SIG-M5 (cell line): ENCODE results near the gene TOPAZ1.

Experiments
- DNase-seq: peaks from one replicate; lab custom pipeline; 2025; lab: John Stamatoyannopoulos, UW

The TOPAZ1 gene

GRCh38 chr3:44248152-44248551, 6.5 kb downstream of the TOPAZ1 start:
- no peak for DNase-seq

- DNase-seq, result no peak
These were observed 10.8 kb downstream of the TOPAZ1 start for GRCh38 chr3:44252332-44252959.

DNA sequence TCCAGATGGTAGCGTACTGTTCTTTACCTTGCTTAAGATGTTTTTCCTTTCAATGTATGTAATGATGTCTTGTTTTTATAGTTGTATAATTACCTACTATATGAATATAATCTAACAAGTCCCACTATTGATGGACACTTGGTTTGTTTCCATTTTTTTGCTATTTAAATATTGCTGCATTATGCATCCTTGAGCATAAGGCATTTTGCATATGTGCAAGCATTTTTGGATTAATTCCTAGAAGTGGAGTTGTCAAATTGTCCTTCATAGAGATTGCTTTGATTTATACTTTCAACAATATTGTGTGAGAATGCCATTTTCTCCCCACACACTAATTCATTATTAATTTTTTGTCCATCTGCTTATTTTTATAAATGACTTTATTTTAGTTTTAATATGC, 17.7 kb downstream of the TOPAZ1 start:
- DNase-seq, result no peak

- DNase-seq, result no peak
These were observed 22.5 kb downstream of the TOPAZ1 start for GRCh38 chr3:44264146-44264545.

- DNase-seq, result no peak
These were observed 24.1 kb downstream of the TOPAZ1 start for GRCh38 chr3:44265815-44266214.

DNA sequence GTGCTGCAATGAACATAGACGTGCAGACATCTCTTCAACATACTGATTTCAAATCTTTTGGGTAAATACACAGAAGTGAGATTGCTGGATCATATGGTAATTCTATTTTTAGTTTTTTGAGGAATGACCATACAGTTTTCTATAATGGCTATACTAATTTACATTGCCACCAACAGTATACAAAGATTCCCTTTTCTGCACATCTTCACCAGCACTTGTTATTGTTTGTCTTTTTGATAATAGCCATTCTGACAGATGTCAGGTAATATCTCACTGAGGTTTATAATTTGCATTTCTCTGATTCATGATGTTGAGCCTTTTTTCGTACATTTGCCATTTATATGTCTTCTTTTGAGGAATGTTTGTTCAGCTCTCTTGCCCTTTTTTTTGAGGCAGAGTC, 30.5 kb downstream of the TOPAZ1 start:
- DNase-seq, result no peak

DNA sequence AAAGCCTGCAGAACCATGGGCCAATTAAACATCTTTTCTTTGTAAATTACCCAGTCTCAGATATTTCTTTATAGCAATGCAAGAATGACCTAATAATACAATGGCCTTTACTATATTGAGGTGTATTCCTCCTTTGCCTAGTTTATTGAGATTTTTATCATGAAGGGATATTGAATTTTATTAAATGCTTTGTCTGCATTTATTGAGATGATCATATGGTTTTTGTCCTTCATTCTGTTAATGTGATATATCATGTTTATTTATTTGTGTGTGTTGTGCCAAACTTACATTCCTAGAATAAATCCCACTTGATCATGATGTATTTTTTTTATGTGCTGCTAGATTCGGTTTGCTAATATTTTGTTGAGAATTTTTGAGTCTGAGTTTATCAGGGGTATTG, 36.2 kb downstream of the TOPAZ1 start:
- DNase-seq, result no peak

- no peak for DNase-seq
These were observed 38.4 kb downstream of the TOPAZ1 start for GRCh38 chr3:44280077-44280476.

GRCh38 chr3:44280631-44281030, 38.9 kb downstream of the TOPAZ1 start:
- no peak for DNase-seq

GRCh38 chr3:44284949-44285348, 43.3 kb downstream of the TOPAZ1 start:
- DNase-seq, result no peak

DNA sequence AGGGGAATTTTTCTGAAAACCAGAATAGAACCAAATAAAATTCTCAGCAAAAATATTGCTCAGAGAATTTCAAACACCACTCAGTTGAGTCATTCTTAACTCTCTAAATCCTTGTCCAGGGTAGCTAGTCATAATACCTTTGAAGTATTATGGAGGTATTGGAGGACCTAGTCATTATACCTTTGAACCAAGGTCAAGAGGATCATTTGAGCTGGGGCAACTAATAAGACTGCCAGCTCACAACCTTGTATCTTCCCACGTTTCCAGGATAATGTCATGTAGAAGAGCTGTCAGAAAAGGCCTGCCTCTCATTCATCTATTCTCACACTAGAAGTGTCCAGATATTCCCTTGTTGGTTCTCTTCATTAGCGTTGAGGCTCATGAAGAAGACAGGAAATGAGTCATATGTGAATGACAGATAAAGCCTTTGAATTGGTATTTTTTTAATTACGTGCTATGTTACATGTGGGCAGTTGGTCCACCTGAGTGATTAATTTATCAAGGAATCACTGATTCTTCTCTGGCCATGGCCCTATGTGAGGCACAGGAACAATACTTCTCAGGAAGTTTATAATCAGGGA, 48.3 kb downstream of the TOPAZ1 start:
- DNase-seq, result no peak

GRCh38 chr3:44292276-44292675, 50.6 kb downstream of the TOPAZ1 start:
- DNase-seq, result no peak

- DNase-seq, result no peak
These were observed 51.3 kb downstream of the TOPAZ1 start for GRCh38 chr3:44292947-44293346.

- DNase-seq, result no peak
These were observed 55.6 kb downstream of the TOPAZ1 start for GRCh38 chr3:44297255-44297654.

DNA sequence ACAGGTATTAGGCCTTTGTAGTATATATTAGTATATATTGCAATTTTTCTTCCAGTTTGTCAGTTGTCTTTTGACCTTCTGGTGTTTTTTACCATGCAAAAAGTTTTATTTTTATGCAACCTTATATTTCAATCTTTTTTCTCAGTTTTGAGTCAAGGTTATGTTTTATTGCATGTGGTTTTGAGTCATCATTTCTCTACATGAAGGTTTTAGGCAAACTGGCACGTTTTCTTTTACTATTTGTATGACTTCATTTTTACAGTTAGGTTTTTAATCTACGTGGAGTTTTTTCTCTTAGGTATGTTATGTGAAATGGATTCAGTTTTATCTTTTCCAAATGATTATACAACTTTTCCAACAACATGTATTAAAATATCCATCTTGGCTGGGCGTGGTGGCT, 60.1 kb downstream of the TOPAZ1 start:
- no peak for DNase-seq

GRCh38 chr3:44309500-44309899, 67.8 kb downstream of the TOPAZ1 start:
- no peak for DNase-seq

GRCh38 chr3:44318891-44319311, 77.2 kb downstream of the TOPAZ1 start:
- DNase-seq, result no peak

- DNase-seq, result no peak
These were observed 79.6 kb downstream of the TOPAZ1 start for GRCh38 chr3:44321335-44321734.

DNA sequence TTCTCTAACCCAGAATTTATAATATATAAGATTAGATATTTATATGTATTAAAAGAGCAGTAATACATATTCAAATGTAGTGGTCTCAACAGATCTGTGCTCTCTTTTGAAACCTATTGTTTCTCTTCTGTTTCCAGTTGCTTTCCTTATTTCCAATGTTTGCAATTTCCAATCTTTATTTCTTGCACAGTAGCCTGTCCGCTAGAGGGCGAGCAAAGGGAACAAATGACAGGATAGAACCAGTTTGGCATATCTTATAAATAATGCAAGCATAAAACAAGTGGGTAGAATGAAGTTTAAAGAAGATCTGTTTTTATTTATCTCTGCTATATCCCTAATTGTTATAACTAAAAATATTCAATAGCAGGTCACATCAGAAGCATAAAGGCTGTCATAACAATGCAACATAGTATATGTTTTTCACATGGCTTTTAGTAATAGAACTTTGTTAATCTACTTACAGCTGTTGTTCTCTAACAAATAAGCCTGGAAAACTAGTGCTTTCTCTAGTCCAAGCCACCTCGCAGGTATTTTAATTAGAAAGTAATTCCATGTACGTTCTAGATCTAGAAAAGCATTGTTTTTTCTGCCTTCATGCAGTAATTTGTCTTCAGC, 81.8 kb downstream of the TOPAZ1 start:
- DNase-seq, result no peak

GRCh38 chr3:44324584-44324983, 82.9 kb downstream of the TOPAZ1 start:
- DNase-seq, result no peak

GRCh38 chr3:44326019-44326418, 84.3 kb downstream of the TOPAZ1 start:
- DNase-seq, result no peak

- no peak for DNase-seq
These were observed 84.8 kb downstream of the TOPAZ1 start for GRCh38 chr3:44326515-44326914.

DNA sequence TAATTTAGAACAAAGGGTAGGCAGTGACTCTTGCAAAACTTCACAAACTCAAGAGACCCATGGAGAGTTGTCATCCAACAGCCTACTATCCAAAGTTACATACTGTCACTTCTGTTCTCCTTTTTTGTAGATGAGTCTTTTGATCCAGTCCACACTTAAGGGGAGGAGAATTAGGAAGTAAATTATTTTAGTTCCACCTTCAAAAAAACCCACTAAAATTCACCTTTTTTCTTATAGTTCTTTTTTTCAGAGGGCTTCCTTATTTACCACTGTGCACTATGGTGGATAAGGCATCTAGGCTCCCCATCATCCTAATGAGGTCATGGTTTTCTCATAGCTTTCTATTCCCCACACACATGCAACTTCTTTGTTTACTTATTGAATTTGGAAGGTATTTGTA, 88.3 kb downstream of the TOPAZ1 start:
- no peak for DNase-seq

- DNase-seq, result no peak
These were observed 88.8 kb downstream of the TOPAZ1 start for GRCh38 chr3:44330444-44330843.
